Stimulated activated CD4-positive, alpha-beta T cell treated with anti-CD3 and anti-CD28 coated beads, Interleukin-4, amount 100 ng/mL, for 1 hour (primary cell): Measurements from ENCODE around the gene RAD9A.

ENCODE experiments used
- DNase-seq: peaks from one replicate; pipeline ENCODE4 v3.0.0-alpha.2; 2020

RAD9A gene

DNA sequence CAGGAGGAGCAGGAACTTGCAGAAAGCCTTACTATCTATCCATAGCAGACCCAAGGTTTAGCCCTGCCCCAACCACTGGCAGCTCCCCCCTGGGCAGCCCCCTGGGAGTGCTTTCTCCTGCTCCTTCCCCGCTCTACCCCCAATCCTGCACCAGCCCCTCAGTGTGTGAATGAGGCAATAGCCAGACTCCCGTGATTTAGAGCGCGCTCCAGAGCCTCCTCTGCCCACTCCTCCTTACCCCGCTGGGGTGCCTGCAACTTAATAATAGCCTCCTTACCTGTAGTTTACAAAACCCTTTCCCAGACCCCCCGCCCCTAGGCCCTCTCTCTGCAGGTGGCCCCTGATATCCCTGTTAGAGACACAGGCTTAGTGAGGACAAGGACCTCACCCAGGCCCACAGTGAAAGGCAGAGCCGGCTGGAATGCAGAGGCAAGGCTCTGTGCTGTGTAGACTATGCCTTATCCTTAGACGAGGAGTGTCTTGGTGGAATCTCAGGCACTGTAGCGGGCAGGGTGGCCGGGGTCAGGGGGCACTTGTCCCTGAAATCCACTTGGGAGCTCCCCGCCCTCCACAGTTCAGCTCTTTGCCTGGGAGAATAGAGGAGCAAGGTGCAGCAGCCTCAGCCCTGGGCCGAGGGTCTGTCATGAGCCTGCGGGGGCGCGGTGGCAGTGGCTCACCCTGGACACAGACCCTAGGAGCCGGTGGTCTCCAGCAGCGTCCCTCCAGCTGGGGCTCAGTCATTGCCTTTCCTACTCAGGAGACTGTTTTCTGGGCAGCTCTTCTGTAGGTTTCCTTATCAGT lies 19.4 kb downstream of the RAD9A start:
- DNase-seq: no peak

DNA sequence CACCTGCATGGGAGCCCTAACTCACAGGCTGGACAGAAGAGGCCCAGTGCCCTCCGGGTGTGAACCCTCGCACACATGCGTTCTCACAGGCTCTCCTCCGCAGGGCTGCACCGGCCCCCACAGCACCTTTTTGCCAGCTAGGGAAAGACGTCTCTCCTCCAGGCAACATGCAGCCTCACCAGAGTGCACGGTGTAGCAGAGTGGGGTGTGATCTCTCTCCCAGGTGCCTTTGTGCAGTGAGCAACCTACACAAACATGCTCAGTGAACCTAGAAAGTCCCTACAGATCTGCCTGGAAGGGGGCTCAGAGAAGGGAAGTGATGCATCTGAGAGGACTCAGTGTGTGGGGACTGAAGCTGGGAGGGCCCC lies 20.0 kb downstream of the RAD9A start:
- DNase-seq: no peak

DNA sequence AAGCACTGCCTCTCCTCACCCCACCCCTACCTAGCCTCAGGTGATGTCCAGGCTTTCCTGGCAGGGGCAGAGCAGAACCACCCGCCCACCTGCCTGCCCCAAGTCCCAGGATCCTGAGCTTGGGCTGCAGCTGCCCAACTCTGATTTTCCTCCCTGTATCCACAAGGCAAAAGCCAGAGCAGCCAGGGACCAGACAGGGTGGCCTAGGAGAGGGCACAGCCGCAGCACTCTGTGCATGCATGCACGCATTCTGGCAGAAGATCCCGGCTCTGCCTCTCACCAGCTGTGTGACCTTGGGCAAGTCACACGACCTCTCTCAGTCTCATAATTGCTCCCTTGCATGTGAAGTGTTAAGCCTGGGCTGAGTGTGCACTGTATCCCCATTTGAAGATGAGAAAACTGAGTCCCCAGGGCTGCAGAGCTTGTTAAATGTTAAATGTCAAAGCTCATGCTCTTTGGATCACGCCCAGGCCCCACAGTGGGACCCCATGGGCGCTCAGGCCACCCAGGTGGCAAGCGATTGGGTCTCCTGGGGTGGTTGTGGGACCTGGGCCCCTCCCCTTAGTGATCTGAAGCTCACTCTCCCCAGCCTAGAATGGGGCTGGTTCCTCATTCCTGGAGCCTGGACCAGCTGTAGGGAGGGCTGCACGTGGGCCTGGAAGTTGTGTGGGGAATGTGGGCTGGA lies 20.9 kb downstream of the RAD9A start:
- no peak for DNase-seq

DNA sequence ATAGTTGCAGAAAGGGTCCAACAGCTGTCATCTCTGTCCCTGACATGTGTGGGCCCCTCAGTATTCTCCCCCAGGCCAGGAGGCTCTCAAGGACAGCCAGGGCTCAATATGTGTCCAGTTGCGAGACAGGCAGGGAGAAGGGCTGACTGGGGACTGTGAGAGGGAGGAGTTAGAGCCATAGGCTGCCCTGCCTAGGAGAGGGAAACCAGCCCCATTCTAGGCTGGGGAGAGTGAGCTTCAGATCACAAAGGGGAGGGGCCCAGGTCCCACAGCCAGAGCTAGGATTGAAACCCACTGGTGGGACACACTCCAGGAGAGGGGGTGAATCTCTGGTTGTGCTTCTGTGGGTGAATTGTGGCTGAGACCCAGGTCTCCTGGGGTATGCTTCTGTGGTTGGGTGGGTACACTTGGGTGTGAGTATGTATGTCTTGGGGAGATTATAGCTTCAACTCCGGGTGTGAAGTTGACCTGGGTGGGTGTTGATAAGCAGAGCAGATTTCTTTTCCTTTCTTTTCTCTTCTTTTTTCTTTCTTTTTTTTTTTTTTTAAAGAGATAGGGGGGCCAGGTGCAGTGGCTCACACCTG lies 21.6 kb downstream of the RAD9A start:
- no peak for DNase-seq

DNA sequence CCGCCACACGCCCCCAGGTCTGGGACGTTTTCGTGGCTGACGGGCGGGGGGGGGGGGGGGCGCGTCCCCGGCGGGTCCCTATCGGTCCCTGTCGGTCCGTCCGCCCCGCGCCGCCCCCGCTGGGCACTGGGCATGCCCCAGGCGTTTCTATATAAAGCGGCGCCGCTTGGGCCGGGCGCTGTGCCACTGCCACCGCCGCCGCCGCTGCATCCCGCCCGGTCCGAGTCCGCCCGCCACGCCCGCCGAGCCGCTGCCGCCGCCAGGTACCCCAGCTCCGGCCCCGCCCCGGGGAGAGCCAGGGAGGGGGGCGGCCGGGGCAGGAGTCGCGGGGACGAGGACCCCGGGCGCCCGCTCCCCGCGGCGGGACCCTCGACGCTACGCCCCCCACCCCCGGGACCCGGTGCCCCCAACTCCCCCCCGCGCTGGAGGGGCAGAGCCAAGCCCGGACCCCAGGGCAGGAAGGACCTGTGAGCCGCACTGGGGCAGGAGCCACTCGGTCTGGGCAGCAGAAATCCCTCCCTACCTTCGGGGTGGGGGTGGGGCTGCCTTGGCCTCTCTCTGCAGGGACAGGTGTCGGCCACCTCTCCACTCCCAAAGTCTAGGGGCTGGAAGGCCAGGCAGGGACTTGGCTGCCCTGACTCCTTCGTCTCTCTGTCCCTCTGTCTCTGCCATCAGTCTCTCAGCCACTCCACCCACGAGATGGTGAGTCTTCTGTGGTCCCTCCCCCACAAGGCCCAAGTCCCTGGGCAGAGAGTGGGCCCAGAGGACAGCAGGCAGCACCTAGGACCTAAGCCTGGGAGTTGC lies 23.9 kb downstream of the RAD9A start, which contains the start of gene CARNS1:
Gene CARNS1 (plus strand): TSS at position 178 of the 804 bp plus-strand sequence. CDS start 522 bp downstream, at position 700.
- DNase-seq: peak; percentile 16

DNA sequence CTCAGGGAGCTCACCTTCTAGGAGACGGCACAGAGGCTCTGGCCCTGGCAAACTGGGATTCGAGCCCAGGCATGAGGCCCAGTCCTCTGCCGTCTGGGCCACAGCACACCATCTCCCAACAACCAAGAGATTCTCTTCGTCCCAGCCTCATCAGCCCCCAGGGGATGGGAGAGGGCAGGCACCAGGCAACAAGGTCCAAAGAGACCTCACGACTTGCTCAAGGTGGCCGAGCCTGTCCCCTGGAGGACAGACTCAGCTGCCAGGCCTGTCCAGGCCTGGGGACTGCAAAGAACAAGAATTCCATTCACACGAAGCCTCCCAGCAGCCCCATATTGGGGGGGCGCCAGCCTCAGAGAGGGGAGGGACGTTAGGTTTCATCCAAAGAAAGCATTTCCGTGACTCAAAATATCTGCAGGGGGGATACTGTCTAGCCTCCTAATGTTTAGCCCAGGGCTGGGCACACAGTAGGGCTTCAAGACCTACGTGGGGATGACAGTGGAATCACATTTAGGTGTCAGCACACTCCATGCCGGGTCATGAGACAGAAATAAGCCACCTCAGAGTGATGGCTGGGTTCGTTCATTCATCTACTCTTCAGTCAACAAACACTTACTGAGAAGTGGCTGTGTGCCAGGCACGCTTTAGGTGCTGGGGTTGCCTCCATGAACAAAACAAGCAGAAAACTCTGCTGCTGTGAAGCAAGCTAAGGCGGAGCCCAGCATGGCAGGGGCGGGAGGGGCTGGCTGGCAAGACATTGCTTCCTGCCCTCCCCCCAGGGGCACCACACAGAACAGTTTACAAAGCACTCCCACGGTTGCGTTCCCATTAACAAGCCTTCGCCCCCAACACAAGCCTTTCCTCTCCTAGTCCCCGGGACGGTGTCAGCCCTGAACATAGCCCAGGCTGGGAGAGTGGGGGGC lies 24.9 kb downstream of the RAD9A start:
- peak; percentile 65 for DNase-seq

DNA sequence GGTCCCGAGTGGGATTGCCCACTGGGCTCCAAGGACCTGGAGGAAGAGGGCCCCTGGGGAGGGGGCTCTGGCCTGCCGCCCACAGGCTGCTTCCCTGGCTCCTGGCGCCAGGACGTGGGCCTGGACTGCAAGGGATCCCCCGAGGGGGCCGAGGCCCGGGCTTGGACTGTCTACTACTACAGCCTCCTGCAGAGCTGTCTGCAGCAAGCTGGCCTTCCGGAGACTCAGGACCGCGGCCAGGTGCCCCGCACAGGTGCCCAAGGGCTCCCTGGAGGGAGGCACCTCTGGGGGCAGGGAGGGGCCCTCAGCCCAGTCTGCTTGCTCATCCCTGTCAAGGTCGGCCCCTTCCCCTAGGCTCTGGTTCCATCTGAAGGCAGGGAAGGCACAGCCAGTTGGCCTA lies 25.6 kb downstream of the RAD9A start:
- no peak for DNase-seq

DNA sequence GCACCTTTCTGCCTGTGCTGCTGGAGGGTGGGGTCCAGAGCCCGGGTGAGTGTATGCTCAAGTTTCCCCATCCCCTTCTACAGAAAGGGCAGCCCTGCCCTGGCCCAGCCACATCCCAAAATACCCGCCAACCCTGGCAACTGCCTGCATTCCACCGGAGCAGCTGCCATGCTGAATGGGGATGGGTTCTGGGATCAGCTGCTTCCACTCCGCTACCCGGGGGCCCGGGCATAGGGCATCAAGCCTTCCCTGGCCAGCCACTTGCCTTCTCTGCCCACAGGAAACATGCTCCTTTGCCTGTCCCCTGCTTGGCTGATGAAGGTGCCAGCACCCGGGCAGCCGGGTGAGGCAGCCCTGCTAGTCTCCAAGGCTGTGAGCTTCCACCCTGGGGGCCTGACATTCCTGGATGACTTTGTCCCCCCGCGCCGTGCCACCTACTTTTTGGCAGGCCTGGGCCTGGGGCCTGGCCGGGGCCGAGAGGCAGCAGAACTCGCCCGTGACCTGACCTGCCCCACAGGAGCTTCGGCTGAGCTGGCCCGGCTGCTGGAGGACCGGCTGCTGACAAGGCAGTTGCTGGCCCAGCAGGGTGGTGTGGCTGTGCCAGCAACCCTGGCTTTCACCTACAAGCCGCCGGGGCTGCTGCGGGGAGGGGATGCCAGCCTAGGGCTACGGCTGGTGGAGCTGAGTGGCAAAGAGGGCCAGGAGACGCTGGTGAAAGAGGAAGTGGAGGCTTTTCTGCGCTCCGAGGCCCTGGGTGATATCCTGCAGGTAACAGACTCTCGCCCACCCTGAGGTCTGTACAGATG lies 26.9 kb downstream of the RAD9A start:
- peak; percentile 37 for DNase-seq

DNA sequence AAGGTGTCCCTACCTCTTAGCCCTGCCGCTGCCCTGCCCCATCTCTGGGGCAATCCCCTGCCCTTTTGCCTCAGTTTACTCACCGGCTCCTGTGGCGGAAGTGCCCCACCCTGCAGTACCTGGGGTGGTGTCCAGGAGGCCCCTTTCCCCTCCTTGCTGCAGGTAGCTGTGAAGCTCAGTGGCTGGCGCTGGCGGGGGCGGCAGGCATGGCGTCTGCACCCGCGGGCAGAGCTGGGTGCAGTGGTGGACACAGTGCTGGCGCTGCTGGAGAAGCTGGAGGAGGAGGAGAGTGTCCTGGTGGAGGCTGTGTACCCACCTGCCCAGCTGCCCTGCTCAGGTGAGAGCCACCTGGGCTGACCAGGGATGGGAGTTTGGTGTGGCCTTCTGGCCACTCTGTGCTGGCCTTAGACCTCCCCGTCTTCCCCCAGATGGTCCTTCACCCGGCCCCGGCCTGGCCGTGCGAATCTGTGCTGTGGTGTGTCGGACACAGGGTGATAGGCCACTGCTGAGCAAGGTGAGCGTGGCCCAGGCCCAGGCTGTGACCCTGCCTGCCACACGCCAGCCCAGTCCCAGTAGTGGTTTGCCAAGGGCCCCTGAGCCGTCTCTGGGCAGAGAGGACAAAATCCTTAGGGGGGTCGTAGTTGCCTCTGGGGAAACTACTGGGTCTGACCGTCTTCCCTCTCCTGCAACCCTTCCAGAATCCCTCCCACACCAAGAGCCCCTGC lies 27.7 kb downstream of the RAD9A start:
- no peak for DNase-seq

DNA sequence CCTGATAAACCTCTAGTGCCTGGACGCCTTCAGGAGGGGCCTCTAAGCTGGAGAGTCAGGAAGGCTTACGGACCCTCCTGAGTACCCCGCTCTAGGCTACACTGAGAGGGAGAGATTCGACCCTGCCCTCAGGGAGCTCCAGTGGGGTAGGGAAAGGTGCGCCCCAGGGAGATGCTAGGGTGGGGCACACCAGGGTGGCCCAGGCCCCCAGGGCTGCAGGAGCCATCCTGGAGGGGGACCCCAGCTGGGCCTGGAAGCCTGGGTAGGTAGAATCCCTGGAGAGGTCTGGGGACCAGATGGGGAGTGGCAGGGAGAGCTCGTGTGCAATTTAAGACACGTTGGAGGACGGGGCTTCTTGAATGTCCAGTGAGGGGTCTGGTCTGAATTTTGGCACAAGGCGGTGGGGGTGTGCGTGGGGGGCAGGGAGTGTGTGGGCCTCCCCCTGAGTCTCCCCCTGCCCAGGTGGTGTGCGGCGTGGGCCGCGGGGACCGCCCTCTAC lies 28.4 kb downstream of the RAD9A start:
- DNase-seq: peak; percentile 9

DNA sequence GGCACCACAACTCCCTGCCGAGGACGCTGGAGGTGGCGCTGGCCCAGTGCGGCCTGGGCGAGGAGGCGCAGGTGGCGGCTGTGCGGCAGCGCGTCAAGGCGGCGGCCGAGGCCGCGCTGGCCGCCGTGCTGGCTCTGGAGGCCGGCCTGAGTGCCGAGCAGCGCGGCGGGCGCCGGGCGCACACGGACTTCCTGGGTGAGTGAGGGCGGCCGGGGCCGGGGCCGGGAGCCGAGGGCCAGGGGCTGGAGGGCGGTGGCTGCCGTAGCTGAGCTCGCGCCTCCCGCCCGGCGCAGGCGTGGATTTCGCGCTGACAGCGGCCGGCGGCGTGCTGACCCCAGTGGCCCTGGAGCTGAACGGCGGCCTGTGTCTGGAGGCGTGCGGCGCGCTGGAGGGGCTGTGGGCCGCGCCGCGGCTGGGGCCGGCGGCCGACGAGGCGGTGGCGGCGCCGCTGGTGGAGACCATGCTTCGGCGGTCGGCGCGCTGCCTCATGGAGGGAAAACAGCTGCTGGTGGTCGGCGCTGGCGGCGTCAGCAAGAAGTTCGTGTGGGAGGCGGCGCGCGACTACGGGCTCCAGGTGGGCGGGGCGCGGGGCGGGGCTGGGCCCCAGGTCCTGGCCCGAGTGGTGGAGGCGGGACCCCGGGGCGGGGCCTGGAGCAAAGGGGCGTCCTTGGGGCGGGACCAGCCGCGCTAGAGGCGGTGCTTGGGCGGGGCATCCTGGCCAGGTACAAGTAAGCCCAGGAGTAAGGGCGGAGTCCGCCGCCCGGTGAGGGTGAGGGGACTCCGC lies 29.1 kb downstream of the RAD9A start:
- peak; percentile 99 for DNase-seq

DNA sequence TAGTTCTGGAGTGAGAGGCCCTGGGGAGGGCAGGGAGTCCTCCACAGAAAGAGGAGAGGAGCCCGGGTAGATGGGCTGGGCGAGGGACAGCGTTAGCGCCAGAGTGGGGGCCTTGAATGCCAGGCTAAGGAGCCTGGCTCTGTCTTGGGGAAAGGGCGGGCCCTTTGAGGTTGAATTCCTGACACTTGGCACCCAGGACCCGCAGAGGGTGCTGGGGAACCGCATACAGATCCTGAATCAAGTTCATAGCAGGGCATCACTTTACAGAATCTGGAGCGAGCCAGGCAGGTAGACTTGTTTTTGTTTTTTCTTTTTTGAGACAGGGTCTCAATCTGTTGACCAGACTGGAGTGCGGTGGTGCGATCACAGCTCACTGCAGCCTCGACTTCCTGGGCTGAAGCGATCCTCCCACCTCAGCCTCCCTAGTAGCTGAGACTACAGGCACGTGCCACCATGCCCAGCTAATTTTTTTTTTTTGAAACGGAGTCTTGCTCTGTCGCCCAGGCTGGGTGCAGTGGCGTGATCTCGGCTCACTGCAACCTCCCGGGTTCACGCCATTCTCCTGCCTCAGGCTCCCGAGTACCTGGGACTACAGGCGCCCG lies 29.7 kb downstream of the RAD9A start:
- DNase-seq: no peak

DNA sequence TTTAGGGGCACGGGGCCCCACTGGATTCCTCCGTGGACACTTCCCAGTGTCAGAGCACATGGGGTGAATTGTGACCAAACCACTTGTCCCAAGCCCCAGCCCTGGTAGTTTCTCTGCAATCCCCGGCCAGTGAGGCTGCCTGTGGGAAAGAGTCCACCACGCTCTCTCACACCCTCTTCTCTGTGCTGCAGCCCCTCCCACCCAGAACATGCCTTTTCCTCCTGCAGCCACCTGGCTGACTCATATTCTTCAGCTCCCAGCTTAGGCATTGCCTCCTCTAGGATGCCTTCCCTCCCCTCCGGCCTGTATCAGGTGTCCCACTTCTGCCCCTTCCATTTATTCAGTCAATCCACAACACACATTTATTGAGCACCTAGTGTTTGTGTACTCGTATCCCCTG lies 31.1 kb downstream of the RAD9A start:
- DNase-seq: no peak

DNA sequence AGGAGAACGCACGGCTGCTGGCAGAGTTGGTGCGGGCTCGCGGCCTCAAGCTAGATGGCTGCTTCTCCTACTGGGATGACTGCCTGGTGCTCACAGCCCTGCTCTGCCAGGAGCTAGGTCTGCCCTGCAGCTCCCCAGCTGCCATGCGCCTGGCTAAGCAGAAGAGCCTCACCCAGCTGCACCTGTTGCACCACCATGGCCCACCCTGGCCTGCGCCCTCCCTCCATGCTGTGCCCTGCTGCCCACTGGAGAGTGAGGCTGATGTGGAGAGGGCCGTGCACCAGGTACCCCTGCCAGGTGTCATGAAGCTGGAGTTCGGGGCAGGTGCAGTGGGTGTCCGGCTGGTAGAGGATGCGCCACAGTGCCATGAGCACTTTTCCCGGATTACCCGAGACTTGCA lies 31.7 kb downstream of the RAD9A start:
- no peak for DNase-seq

DNA sequence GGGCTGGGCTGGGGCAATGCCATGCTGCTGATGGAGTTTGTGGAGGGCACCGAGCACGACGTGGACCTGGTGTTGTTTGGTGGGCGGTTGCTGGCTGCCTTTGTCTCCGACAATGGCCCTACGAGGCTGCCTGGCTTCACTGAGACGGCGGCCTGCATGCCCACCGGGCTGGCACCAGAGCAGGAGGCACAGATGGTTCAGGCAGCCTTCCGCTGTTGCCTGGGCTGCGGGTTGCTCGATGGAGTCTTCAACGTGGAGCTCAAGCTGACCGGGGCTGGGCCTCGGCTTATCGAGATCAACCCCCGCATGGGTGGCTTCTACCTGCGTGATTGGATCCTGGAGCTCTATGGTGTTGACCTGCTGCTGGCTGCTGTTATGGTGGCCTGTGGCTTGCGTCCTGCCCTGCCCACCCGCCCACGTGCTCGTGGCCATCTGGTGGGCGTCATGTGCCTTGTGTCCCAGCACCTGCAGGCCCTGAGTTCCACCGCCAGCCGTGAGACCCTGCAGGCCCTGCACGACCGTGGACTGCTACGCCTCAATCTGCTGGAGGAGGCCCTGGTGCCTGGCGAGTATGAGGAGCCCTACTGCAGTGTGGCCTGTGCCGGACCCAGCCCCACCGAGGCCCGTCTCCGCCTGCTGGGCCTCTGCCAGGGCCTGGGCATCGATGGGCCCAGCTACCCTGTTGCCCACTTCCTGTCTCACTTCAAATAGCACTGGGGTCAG lies 32.3 kb downstream of the RAD9A start:
- DNase-seq: no peak

DNA sequence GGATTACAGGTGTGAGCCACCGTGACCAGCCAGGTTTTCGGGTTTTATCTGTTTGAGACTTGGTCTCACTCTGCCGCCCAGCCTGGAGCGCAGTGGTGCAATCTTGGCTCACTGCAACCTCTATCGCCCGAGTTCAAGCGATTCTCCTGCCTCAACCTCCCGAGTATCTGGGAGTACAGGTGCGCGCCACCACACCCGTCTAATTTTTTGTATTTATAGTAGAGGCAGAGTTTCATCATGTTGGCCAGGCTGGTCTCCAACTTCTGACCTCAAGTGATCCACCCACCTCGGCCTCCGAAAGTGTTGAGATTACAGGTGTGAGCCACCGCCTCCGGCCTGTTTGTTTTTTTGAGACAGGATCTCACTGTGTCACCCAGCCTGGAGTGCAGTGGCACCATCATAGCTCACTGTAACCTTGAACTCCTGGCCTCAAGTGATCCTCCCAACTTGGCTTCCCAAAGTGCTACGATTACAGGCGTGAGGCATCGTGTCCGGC lies 35.6 kb downstream of the RAD9A start:
- DNase-seq: peak; percentile 18

DNA sequence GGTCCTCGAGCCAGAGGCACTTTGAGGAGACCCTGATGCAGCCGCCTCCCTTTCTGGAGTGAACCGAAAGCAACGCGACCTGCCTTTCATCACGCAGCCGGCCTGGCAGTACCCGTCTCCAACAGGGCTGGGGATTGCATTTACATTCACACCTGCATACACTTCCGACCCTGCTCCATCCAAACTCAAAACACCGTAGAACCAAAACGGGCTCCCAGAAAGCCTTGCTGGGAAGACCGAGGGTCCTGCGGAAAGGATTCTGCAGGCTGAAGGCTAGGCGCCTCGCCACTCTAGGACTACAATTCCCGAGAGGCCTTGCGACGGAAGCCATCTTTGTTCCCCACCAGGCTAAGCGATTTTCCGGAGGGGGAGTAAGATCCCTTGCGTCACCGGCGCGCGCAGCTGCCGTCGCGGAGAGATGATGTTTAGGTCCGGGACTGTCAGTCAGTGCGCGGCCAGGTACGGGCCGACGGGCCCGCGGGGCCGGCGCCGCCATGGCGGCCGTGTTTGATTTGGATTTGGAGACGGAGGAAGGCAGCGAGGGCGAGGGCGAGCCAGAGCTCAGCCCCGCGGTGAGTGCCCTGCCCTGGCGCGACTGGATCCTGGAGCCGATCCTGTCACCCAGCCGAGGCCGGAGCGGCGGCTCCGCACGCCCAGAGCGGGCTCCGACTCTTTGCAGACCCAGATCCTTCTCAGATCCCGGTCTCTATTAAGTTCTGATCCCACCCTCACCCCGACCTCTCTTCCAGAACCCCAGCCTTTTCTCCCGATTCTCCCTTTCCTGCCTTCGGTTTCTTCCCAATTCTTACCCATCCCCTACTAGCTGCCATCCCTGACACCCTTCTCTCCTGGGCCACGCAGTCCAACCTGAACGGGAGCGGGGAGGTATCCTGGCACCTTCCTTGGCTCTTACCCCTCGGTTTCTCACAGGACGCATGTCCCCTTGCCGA lies 36.5 kb downstream of the RAD9A start, which contains the start of gene RPS6KB2:
Gene RPS6KB2 (plus strand): TSS at position 443 of the 950 bp plus-strand sequence. CDS start 52 bp downstream, at position 495.
- DNase-seq: peak; percentile 99
